H1 (cell line): ENCODE data around the gene MAP4K4. TPM values are rescaled to one million over a fixed set of nuclear protein-coding genes. Genes with fewer than 3 reads are reported as not detected.
"Not testable (repeated sequence)": the region's sequence is repeated elsewhere in the genome, so short reads cannot be mapped to it uniquely, and the experiment has no call there.

Source experiments
- CTCF ChIA-PET: fragments of 300-600 bp; sonication (Branson Sonifier 250); formaldehyde crosslinking; loops from one replicate; lab custom pipeline; 2021; ENCODE audit not compliant: partially characterized antibody; lab: Charles Lee
- POLR2A ChIA-PET: fragments of 300-600 bp; sonication (Branson Sonifier 250); formaldehyde crosslinking; loops from one replicate; lab custom pipeline; 2021; ENCODE audit warnings: inconsistent platforms; ENCODE audit not compliant: partially characterized antibody; lab: Charles Lee
- DNase-seq, 2 experiments: peaks; one replicate each; pipeline versions ENCODE4 v3.0.0 to v3.0.0-alpha.2; 2010 to 2022; ENCODE audit warnings: low spot score in 2 of 2, low read depth in 1 of 2, mixed read lengths in 1 of 2
- FAIRE-seq: peaks from 2 replicates; lab custom pipeline; 2011; peaks lifted over from hg19 to GRCh38; lab: Jason Lieb, UNC
- H2AFZ ChIP-seq: 2 replicates; pipeline ENCODE4 v1.8.1; 2012; ENCODE audit warnings: low read length, inconsistent platforms
- H2AK5ac ChIP-seq: 2 replicates; pipeline ENCODE4 v1.6.1; 2013; ENCODE audit warnings: low read depth, low read length
- H2BK120ac ChIP-seq: replicated peaks from 2 replicates; pipeline ENCODE3; 2013; ENCODE audit warnings: low read depth, low read length, inconsistent platforms
- H2BK12ac ChIP-seq: 2 replicates; pipeline ENCODE4 v1.6.1; 2013; ENCODE audit warnings: low read depth, low read length
- H2BK15ac ChIP-seq: 2 replicates; pipeline ENCODE4 v1.6.1; 2013; ENCODE audit warnings: low read length
- H2BK20ac ChIP-seq: 2 replicates; pipeline ENCODE4 v1.6.1; 2013; ENCODE audit warnings: low read length
- H2BK5ac ChIP-seq: 2 replicates; pipeline ENCODE4 v1.6.1; 2013; ENCODE audit warnings: low read depth, low read length
- H3K14ac ChIP-seq: 2 replicates; pipeline ENCODE4 v1.6.1; 2013; ENCODE audit warnings: inconsistent platforms; ENCODE audit not compliant: insufficient read length
- H3K18ac ChIP-seq: 2 replicates; pipeline ENCODE4 v1.6.1; 2013; ENCODE audit warnings: low read length; ENCODE audit errors: extremely low read depth
- H3K23ac ChIP-seq: 2 replicates; pipeline ENCODE4 v1.6.1; 2013; ENCODE audit warnings: inconsistent platforms; ENCODE audit not compliant: insufficient read length
- H3K23me2 ChIP-seq: 2 replicates; pipeline ENCODE4 v1.6.1; 2013; ENCODE audit warnings: low read depth, low read length
- H3K27ac ChIP-seq: 2 replicates; pipeline ENCODE4 v1.6.1; 2011; ENCODE audit warnings: low read depth, low read length, inconsistent platforms
- H3K27me3 ChIP-seq, 4 experiments: replicated peaks in 1 of 4; 1 replicate in 1 of 4; 2 replicates in 3 of 4; pipeline versions ENCODE4 v1.6.1 to v1.8.1; 2011 to 2013; ENCODE audit warnings: low read length in 3 of 4, mild to moderate bottlenecking in 3 of 4, inconsistent platforms in 2 of 4, mixed read lengths in 2 of 4, moderate library complexity in 1 of 4; ENCODE audit not compliant: control insufficient read depth in 3 of 4, insufficient read depth in 3 of 4; ENCODE audit errors: extremely low read depth in 1 of 4
- H3K36me3 ChIP-seq, 4 experiments: 2 replicates each; pipeline versions ENCODE4 v1.6.1 to v1.8.1; 2011 to 2013; ENCODE audit warnings: mild to moderate bottlenecking in 4 of 4, low read length in 3 of 4, moderate library complexity in 2 of 4, control low read depth in 1 of 4, inconsistent platforms in 1 of 4; ENCODE audit not compliant: insufficient read depth in 4 of 4, control insufficient read depth in 2 of 4
- H3K4ac ChIP-seq: replicated peaks from 2 replicates; pipeline ENCODE3; 2013; ENCODE audit warnings: low read length, low read depth, mixed read lengths, inconsistent platforms; ENCODE audit not compliant: insufficient read length
- H3K4me1 ChIP-seq, 4 experiments: replicated peaks in 1 of 4; 1 replicate in 1 of 4; 2 replicates in 3 of 4; pipeline versions ENCODE4 v1.6.1 to v1.8.1; 2011 to 2013; ENCODE audit warnings: low read length in 3 of 4, inconsistent platforms in 2 of 4, mixed read lengths in 1 of 4; ENCODE audit not compliant: insufficient read depth in 4 of 4, control insufficient read depth in 3 of 4
- H3K4me2 ChIP-seq, 2 experiments: 2 replicates each; pipeline versions ENCODE4 v1.6.1 to v1.8.1; 2011 to 2013; ENCODE audit warnings: low read depth in 2 of 2, low read length in 2 of 2, control low read depth in 1 of 2, inconsistent platforms in 1 of 2, mild to moderate bottlenecking in 1 of 2; ENCODE audit not compliant: insufficient read depth in 1 of 2
- H3K4me3 ChIP-seq, 4 experiments: fragments of 200-600, 300-600 bp in 1 of 4; sonication (generic), shearing (Covaris generic), sonication (Bioruptor Twin) in 1 of 4; 2 replicates each; pipeline versions ENCODE4 v1.5.1 to v1.8.1; 2011 to 2016; ENCODE audit warnings: low read length in 4 of 4, low read depth in 3 of 4, control low read depth in 2 of 4, inconsistent platforms in 2 of 4, mild to moderate bottlenecking in 2 of 4, mixed read lengths in 1 of 4, moderate library complexity in 1 of 4; ENCODE audit not compliant: insufficient read depth in 2 of 4; ENCODE audit errors: extremely low read depth in 1 of 4
- H3K56ac ChIP-seq: replicated peaks from 2 replicates; pipeline ENCODE3; 2013; ENCODE audit warnings: low read depth, mild to moderate bottlenecking, mixed read lengths, low read length, inconsistent platforms; ENCODE audit not compliant: insufficient read length
- H3K79me1 ChIP-seq: 2 replicates; pipeline ENCODE4 v1.6.1; 2013; ENCODE audit warnings: low read depth, low read length, control low read depth
- H3K79me2 ChIP-seq, 2 experiments: 2 replicates each; pipeline versions ENCODE4 v1.6.1 to v1.8.1; 2012 to 2013; ENCODE audit warnings: low read length in 2 of 2, mild to moderate bottlenecking in 2 of 2, inconsistent platforms in 1 of 2; ENCODE audit not compliant: insufficient read depth in 2 of 2, control insufficient read depth in 1 of 2
- H3K9ac ChIP-seq, 4 experiments: replicated peaks in 1 of 4; 1 replicate in 1 of 4; 2 replicates in 3 of 4; pipeline versions ENCODE4 v1.6.1 to v1.8.1; 2011 to 2013; ENCODE audit warnings: low read depth in 3 of 4, low read length in 3 of 4, control low read depth in 2 of 4, mild to moderate bottlenecking in 2 of 4, moderate library complexity in 2 of 4, inconsistent platforms in 1 of 4; ENCODE audit errors: extremely low read depth in 1 of 4
- H3K9me3 ChIP-seq, 2 experiments: 2 replicates each; pipeline versions ENCODE4 v1.6.1 to v1.8.1; 2012 to 2013; ENCODE audit warnings: mild to moderate bottlenecking in 2 of 2, moderate library complexity in 2 of 2, control low read depth in 1 of 2, inconsistent platforms in 1 of 2, low read depth in 1 of 2, low read length in 1 of 2, mixed read lengths in 1 of 2; ENCODE audit not compliant: insufficient read depth in 2 of 2
- H4K20me1 ChIP-seq, 2 experiments: replicated peaks in 1 of 2; 2 replicates each; pipeline versions ENCODE3 to v1.8.1; 2011 to 2013; ENCODE audit warnings: inconsistent platforms in 2 of 2, low read length in 2 of 2, mild to moderate bottlenecking in 1 of 2; ENCODE audit not compliant: insufficient read depth in 2 of 2, control insufficient read depth in 1 of 2
- H4K5ac ChIP-seq: 2 replicates; pipeline ENCODE4 v1.6.1; 2013; ENCODE audit warnings: low read length, low read depth, mixed read lengths, inconsistent platforms; ENCODE audit not compliant: insufficient read length
- H4K8ac ChIP-seq: 2 replicates; pipeline ENCODE4 v1.8.0; 2013; ENCODE audit warnings: mild to moderate bottlenecking, moderate library complexity, low read length, inconsistent platforms; ENCODE audit not compliant: insufficient read depth; ENCODE audit errors: extremely low read depth
- H4K91ac ChIP-seq: replicated peaks from 2 replicates; pipeline ENCODE3; 2013; ENCODE audit warnings: low read length, mixed read lengths, inconsistent platforms; ENCODE audit not compliant: insufficient read length
- ASH2L ChIP-seq: fragments of 200-600, 300-600 bp; sonication (generic); IDR thresholded peaks from one replicate; pipeline ENCODE4 v1.7.1; 2017; ENCODE audit warnings: low read length
- RXRA ChIP-seq: IDR thresholded peaks from 2 replicates; pipeline ENCODE4 v1.6.1; 2011; ENCODE audit warnings: low read depth, mild to moderate bottlenecking, low read length, moderate library complexity; ENCODE audit not compliant: insufficient read depth
- SP1 ChIP-seq: IDR thresholded peaks from 2 replicates; pipeline ENCODE4 v1.6.1; 2011; ENCODE audit warnings: low read depth, low read length
- WGBS, 2 experiments: shearing (Covaris generic) in 1 of 2; methylation state at CpG; one replicate each; pipeline versions ENCODE4 v1.1.6 to v1.1.7; 2013 to 2015; ENCODE audit warnings: low lambda C conversion rate in 2 of 2, mixed read lengths in 2 of 2, inconsistent platforms in 1 of 2, low coverage in 1 of 2, missing lambda C conversion rate in 1 of 2; ENCODE audit not compliant: insufficient replicate concordance in 2 of 2, insufficient coverage in 1 of 2, insufficient read length in 1 of 2; ENCODE audit errors: extremely low coverage in 1 of 2, missing lambda C conversion rate in 1 of 2; 5-methylcytosine and 5-hydroxymethylcytosine counted together
- polyA plus RNA-seq, 7 experiments: library from polyadenylated mRNA; depleted of rRNA in 3 of 7; stranded (reverse) in 5 of 7; unstranded in 2 of 7; fragments of >200 nt in 5 of 7; fragments of 200-250 nt in 2 of 7; gene quantifications; 1 replicate in 5 of 7; 2 replicates in 1 of 7; 4 replicates in 1 of 7; pipeline versions ENCODE4 v1.2.1 to v1.2.3, GENCODE V29; 2011 to 2013; ENCODE audit warnings: missing spikeins in 2 of 7, mixed read lengths in 2 of 7
- total RNA-seq: library from RNA; stranded (reverse); fragmentation: NEBNext Ultra II Directional; extraction: Animal tissue kit (Norgen Biotek cat#: 25700); gene quantifications from 2 replicates; pipeline ENCODE4 v1.2.1, GENCODE V29; 2021

MAP4K4 gene
- total and polyA plus RNA-seq, 2 of the 8 experiments (the other 6 are each of a cell fraction or from before 2014, with no cell fraction given): 53.2 to 138 TPM

DNA sequence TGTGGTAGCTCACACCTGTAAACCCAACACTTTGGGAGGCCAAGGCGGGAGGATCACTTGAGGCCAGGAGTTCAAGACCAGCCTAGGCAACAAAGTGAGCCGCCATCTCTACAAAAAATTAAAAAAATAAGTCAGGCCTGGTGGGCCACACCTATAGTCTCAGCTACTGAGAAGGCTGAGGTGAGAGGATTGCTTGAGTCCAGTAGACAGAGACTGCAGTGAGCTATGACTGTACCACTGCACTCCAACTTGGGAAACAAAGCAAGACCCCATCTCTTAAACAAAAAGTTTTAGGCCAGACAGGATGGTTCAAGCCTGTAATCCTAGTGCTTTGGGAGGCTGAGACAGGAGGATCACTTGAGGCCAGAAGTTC is 224.4 kb downstream of the MAP4K4 start:
- no peak for FAIRE-seq
- 79% methylated on average over 2 of the region's 2 CpGs; no CpG with 5 or more reads in 1 of the 2 experiments for whole genome bisulfite sequencing, 2 experiments
- Histone ChIP-seq H2BK120ac (no peak overlapping the region), H4K91ac (no peak overlapping the region), H2AK5ac (no peak overlapping the region), H3K27me3 (no peaks in the 10 kb centered on the region), H3K4ac (no peak overlapping the region), H3K27ac (no peak overlapping the region), H3K18ac (no peak overlapping the region), H3K14ac (no peak overlapping the region), H3K79me1 (no peaks in the 10 kb centered on the region), H3K79me2 (no peaks in the 10 kb centered on the region), H2BK12ac (no peak overlapping the region), H3K23me2 (no peaks in the 10 kb centered on the region), H3K36me3 (no peaks in the 10 kb centered on the region), H3K4me3 (no peak overlapping the region)
- ChIA-PET POLR2A (no interaction called here), CTCF (no interaction called here)
- TF ChIP-seq RXRA: no peak
- no peak for TF ChIP-seq SP1
- no peak for TF ChIP-seq ASH2L
- TF ChIP-seq, all 59 proteins: peak for 0
- H3K4me1 ChIP-seq: no peaks in the 10 kb centered on the region
- no peak overlapping the region for H3K23ac ChIP-seq
- no peak overlapping the region for H2BK20ac ChIP-seq
- no peaks in the 10 kb centered on the region for H4K20me1 ChIP-seq
- H2BK5ac ChIP-seq: no peak overlapping the region
- H3K9me3 ChIP-seq: peaks cover 25 to 28% of the 10 kb centered on the region in 2 experiments
- H3K9ac ChIP-seq: no peak overlapping the region
- no peak overlapping the region for H2BK15ac ChIP-seq
- H4K8ac ChIP-seq: no peak overlapping the region
- H3K56ac ChIP-seq: no peak overlapping the region
- DNase-seq: no peak
- H4K5ac ChIP-seq: no peak overlapping the region
- no peak overlapping the region for H2AFZ ChIP-seq
- H3K4me2 ChIP-seq: no peak overlapping the region

DNA sequence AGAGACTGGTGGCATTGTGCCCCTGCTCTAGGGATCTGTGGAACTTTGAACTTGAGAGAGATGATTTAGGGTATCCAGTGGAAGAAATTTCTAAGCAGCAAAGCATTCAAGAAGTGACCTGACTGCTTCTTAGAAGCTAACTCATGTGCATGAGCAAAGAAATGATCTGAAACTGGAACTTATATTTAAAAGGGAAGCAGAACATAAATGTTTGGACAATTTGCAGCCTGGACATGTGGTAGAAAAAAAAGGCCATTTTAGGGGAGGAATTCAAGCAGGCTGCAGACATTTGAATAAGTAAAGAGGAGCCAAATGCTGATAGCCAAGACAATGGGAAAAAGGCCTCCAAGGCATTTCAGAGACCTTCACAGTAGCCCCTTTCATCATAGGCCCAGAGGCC is 226.8 kb downstream of the MAP4K4 start:
- H2BK12ac ChIP-seq, H3K56ac ChIP-seq, DNase-seq, H3K27ac ChIP-seq, H2AFZ ChIP-seq, H3K27me3 ChIP-seq, H4K5ac ChIP-seq, H2BK120ac ChIP-seq, H2BK15ac ChIP-seq, H3K9ac ChIP-seq, H3K4me2 ChIP-seq, H4K8ac ChIP-seq, H4K91ac ChIP-seq, H3K14ac ChIP-seq, H3K79me2 ChIP-seq, H3K4ac ChIP-seq, H3K23ac ChIP-seq, H3K4me3 ChIP-seq, H4K20me1 ChIP-seq, H3K23me2 ChIP-seq, H2AK5ac ChIP-seq, POLR2A ChIA-PET, FAIRE-seq, H2BK20ac ChIP-seq, H3K4me1 ChIP-seq, H3K18ac ChIP-seq, H2BK5ac ChIP-seq, H3K79me1 ChIP-seq, H3K36me3 ChIP-seq: not testable (repeated sequence)
- H3K9me3 ChIP-seq: peaks cover 38 to 43% of the 10 kb centered on the region in 2 experiments
- CTCF ChIA-PET: interaction anchor here (0.5 to 0.7 kb wide), 2 partner anchors 340 to 1962 kb away, joined by 3 read pairs; no protein-coding TSS in a partner anchor
